SK-N-SH (cell line): Measurements from ENCODE around the gene LYZ.

ENCODE experiments used
- EZH2phosphoT487 ChIP-seq: fragments of 200-600 bp; sonication (generic); IDR thresholded peaks from 2 replicates; pipeline ENCODE4 v1.6.1; 2017; ENCODE audit warnings: low read depth, mixed run types, mild to moderate bottlenecking, antibody characterized with exemption, moderate library complexity, borderline replicate concordance
- FOXM1 ChIP-seq: IDR thresholded peaks from 2 replicates; pipeline ENCODE4 v1.4.0; 2012; ENCODE audit warnings: low read depth, mild to moderate bottlenecking
- POLR2AphosphoS5 ChIP-seq: IDR thresholded peaks from 2 replicates; pipeline ENCODE4 v1.6.1; 2012; ENCODE audit warnings: low read depth, low read length
- RCOR1 ChIP-seq: fragments of 150-350 bp; IDR thresholded peaks from 2 replicates; pipeline ENCODE4 v1.6.1; 2017; ENCODE audit warnings: antibody characterized with exemption, low read length
- TAF1 ChIP-seq: IDR thresholded peaks from 2 replicates; pipeline ENCODE4 v1.6.1; 2012; ENCODE audit warnings: low read depth, mild to moderate bottlenecking, low read length, moderate library complexity, borderline replicate concordance
- TEAD4 ChIP-seq: IDR thresholded peaks from 2 replicates; pipeline ENCODE4 v1.4.0; 2012; ENCODE audit warnings: mild to moderate bottlenecking, borderline replicate concordance; ENCODE audit not compliant: insufficient read depth
- YY1 ChIP-seq: IDR thresholded peaks from 2 replicates; pipeline ENCODE4 v1.4.0; 2012; ENCODE audit warnings: low read depth, mild to moderate bottlenecking
- TF ChIP-seq, protein P1 (sequence below): fragments of 200-600 bp; sonication (generic); IDR thresholded peaks from 2 replicates; pipeline ENCODE4 v1.6.1; 2017; ENCODE audit warnings: antibody characterized with exemption, mild to moderate bottlenecking, moderate library complexity

- TF ChIP-seq, protein P1, sequence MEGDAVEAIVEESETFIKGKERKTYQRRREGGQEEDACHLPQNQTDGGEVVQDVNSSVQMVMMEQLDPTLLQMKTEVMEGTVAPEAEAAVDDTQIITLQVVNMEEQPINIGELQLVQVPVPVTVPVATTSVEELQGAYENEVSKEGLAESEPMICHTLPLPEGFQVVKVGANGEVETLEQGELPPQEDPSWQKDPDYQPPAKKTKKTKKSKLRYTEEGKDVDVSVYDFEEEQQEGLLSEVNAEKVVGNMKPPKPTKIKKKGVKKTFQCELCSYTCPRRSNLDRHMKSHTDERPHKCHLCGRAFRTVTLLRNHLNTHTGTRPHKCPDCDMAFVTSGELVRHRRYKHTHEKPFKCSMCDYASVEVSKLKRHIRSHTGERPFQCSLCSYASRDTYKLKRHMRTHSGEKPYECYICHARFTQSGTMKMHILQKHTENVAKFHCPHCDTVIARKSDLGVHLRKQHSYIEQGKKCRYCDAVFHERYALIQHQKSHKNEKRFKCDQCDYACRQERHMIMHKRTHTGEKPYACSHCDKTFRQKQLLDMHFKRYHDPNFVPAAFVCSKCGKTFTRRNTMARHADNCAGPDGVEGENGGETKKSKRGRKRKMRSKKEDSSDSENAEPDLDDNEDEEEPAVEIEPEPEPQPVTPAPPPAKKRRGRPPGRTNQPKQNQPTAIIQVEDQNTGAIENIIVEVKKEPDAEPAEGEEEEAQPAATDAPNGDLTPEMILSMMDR, result no peak
- TF ChIP-seq POLR2AphosphoS5, result no peak
- TF ChIP-seq RCOR1, result no peak
- no peak for TF ChIP-seq TEAD4
- no peak for TF ChIP-seq FOXM1
- no peak for TF ChIP-seq EZH2phosphoT487
- no peak for TF ChIP-seq TAF1
- no peak for TF ChIP-seq YY1
Measured at GRCh38 chr12:69368171-69368570, 20.0 kb downstream of the LYZ start.
